Stimulated activated CD4-positive, alpha-beta T cell treated with anti-CD3 and anti-CD28 coated beads, Interleukin-12 subunit alpha, Interleukin-12 subunit beta, amount 100 ng/mL, for 24 hours (primary cell): Measurements from ENCODE around the gene PURB.
A peak's percentile ranks its signal among the peaks of the same experiment; 100 is the strongest.
"Not testable (repeated sequence)": the region's sequence is repeated elsewhere in the genome, so short reads cannot be mapped to it uniquely, and the experiment has no call there.

Source experiments
- DNase-seq, 2 experiments: peaks; one replicate each; pipeline ENCODE4 v3.0.0-alpha.2; 2020; ENCODE audit warnings: low read depth in 2 of 2

The PURB gene

GRCh38 chr7:44885394-44886317, at the start of gene PURB:
Gene PURB (minus strand): TSS chr7:44885530. CDS start chr7:44885348, 182 bp downstream.
- peak; percentile 91 for DNase-seq

GRCh38 chr7:44935016-44935415, 49.7 kb upstream of the PURB start:
- DNase-seq = no peak

GRCh38 chr7:44934510-44934909, 49.2 kb upstream of the PURB start:
- DNase-seq = not testable (repeated sequence)

GRCh38 chr7:44930921-44931320, 45.6 kb upstream of the PURB start:
- no peak for DNase-seq

- DNase-seq = no peak
Observed at GRCh38 chr7:44922351-44922694, 37.0 kb upstream of the PURB start.

- DNase-seq = peak; percentile 92 to 99
Observed at GRCh38 chr7:44921607-44922350, 36.4 kb upstream of the PURB start.

- DNase-seq = no peak
Observed at GRCh38 chr7:44920119-44920518, 34.8 kb upstream of the PURB start.

- no peak for DNase-seq
Observed at GRCh38 chr7:44918029-44918428, 32.7 kb upstream of the PURB start.

- no peak for DNase-seq
Observed at GRCh38 chr7:44917465-44917864, 32.1 kb upstream of the PURB start.

GRCh38 chr7:44914992-44915607, 29.8 kb upstream of the PURB start:
- peak; percentile 33 to 62 for DNase-seq

- no peak for DNase-seq
Observed at GRCh38 chr7:44912775-44913347, 27.5 kb upstream of the PURB start.

GRCh38 chr7:44911911-44912310, 26.6 kb upstream of the PURB start:
- DNase-seq = no peak

GRCh38 chr7:44909596-44910389, 24.5 kb upstream of the PURB start:
- no peak for DNase-seq

GRCh38 chr7:44906965-44907364, 21.6 kb upstream of the PURB start:
- DNase-seq = no peak

- no peak for DNase-seq
Observed at GRCh38 chr7:44905002-44905635, 19.8 kb upstream of the PURB start.

- no peak for DNase-seq
Observed at GRCh38 chr7:44899443-44899842, 14.1 kb upstream of the PURB start.

- DNase-seq = no peak
Observed at GRCh38 chr7:44898039-44898438, 12.7 kb upstream of the PURB start.

GRCh38 chr7:44897309-44897708, 12.0 kb upstream of the PURB start:
- DNase-seq = no peak

- no peak for DNase-seq
Observed at GRCh38 chr7:44894888-44895580, 9.7 kb upstream of the PURB start.

GRCh38 chr7:44893710-44894234, 8.4 kb upstream of the PURB start:
- no peak for DNase-seq
